Testis (tissue), 3 donors: ENCODE results near the gene KRTDAP. TPM values are rescaled to one million over a fixed set of nuclear protein-coding genes. Genes with fewer than 3 reads are reported as not detected.

Experiments
- DNase-seq: peaks from one replicate; pipeline ENCODE4 v3.0.0-alpha.2; 2019
- H3K27ac ChIP-seq, 2 donors: fragments of 200-600 bp; sonication (generic); one replicate each; pipeline ENCODE4 v1.5.1; 2019
- H3K27me3 ChIP-seq: fragments of 200-600 bp; sonication (generic); one replicate; pipeline ENCODE4 v1.5.1; 2019
- H3K36me3 ChIP-seq: fragments of 200-600 bp; sonication (generic); one replicate; pipeline ENCODE4 v1.5.1; 2017; ENCODE audit warnings: low read depth; ENCODE audit errors: missing control alignments
- H3K4me1 ChIP-seq: fragments of 200-600 bp; sonication (generic); one replicate; pipeline ENCODE4 v1.5.1; 2019
- H3K4me3 ChIP-seq, 2 donors: fragments of 200-600 bp; sonication (generic); one replicate each; pipeline ENCODE4 v1.5.1; 2017 to 2019
- H3K9me3 ChIP-seq: fragments of 200-600 bp; sonication (generic); one replicate; pipeline ENCODE4 v1.5.1; 2017
- CTCF ChIP-seq, 3 experiments: fragments of 450-650 bp in 2 of 3; fragments of 200-600 bp in 1 of 3; sonication (generic) in 1 of 3; IDR thresholded peaks; one replicate each; pipeline ENCODE4 v1.5.1; 2016 to 2019; ENCODE audit warnings: antibody characterized with exemption in 3 of 3, mild to moderate bottlenecking in 2 of 3, moderate library complexity in 1 of 3
- POLR2A ChIP-seq: fragments of 450-650 bp; IDR thresholded peaks from one replicate; pipeline ENCODE4 v1.6.1; 2017; ENCODE audit warnings: antibody characterized with exemption, mild to moderate bottlenecking, moderate library complexity
- WGBS, 2 donors: methylation state at CpG; one replicate each; pipeline ENCODE4 v1.1.5; 2018; 5-methylcytosine and 5-hydroxymethylcytosine counted together
- intact Hi-C: fragments of 100-400 bp; cut with DNase I; formaldehyde crosslinking; loops from one replicate; pipeline ENCODE4 v1.15.1; 2023; ENCODE audit warnings: low total_unique reads
- polyA plus RNA-seq: library from polyadenylated mRNA; stranded (reverse); fragments of 350-450 nt; fragmentation: Illumina TruSeq; extraction: RNeasy Lipid Tissue Mini Kit (QIAGEN cat#74804); gene quantifications from one replicate; pipeline ENCODE4 v1.2.3, GENCODE V29; 2014; ENCODE audit warnings: low read depth, low replicate concordance; ENCODE audit not compliant: insufficient read depth
- total RNA-seq, 2 donors: library from RNA; depleted of rRNA; stranded (reverse); fragments of >200 nt; gene quantifications; one replicate each; pipeline ENCODE4 v1.2.3, GENCODE V29; 2016

KRTDAP gene
- total and polyA plus RNA-seq, 3 donors from 2014 or later, result 2.7 to 14.5 (median 5.6) TPM

DNA sequence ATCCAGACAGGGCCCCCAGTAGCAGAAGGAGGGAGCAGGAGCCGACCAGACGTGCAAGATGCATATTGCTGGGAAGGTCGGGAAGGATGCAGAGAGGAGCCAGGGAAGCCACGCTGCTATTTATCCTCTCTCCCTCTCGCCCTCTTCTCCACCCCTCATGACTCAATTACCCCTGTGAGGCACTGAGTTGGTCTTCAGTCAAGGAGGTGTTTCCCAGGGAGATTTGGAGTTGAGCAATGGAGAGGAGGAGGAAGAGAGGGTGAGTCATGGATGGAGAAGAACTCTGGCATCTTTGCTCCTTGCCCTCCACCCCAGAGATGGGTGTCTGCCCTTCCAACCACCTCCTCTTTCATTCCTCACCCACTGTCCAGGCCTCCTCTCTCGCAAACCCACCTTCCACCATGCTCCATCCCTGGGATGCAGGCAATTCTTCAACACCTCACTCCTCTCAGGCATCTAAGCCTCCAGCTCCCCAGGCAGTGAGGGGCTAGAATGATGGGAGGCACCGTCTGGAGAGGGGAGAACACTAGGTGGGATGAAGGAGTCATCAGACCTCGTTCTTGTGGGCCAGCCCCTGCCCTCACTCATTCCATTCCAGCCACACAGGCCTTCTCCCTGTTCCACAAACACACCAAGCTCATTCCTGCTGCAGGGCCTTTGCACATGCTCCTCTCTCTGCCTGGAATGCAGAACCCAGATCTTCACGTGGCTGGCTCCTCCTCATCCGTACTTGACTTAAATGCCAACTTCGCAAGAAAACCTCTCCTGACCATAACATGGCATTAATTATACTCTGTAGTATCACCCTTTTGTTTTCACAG lies 38.2 kb upstream of the KRTDAP start, which contains the start of gene SBSN:
Gene SBSN (minus strand): TSS at position 94 of the 821 bp plus-strand sequence. CDS start 30 bp downstream, at position 64.
- Histone ChIP-seq H3K36me3 (no peaks in the 10 kb centered on the region), H3K4me1 (no peaks in the 10 kb centered on the region), H3K9me3 (no peaks in the 10 kb centered on the region), H3K27ac (no peak within 1 kb of the TSS), H3K4me3 (no peak within 1 kb of the TSS), H3K27me3 (no peaks in the 10 kb centered on the region)
- no peak for DNase-seq
- 81 to 87% methylated on average over 11 of the region's 11 CpGs for WGBS, 2 donors
- TF ChIP-seq CTCF (IDR thresholded peaks at IDR 0.05) (no peak), POLR2A (no peak)
- intact Hi-C loops, result no loop called here

DNA sequence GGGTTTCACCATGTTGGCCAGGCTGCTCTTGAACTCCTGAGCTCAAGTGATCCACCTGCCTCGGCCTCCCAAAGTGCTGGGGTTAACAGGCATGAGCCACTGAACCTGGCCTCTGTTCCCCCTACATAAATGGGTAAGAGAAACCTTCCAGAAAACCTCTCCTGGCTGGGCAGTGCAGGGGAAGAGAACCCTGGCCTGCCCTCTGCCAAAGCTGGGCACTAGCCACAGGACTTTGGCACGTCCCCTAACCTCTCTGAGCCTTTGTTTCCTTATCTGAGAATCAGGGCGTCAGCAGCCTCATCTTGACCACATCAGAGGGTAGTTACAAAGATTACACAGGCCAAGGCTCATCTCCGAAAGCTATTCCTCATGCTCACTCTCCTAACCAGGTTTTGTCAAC lies 35.6 kb upstream of the KRTDAP start:
- WGBS, 2 donors, result 80 to 88% methylated on average over 4 of the region's 4 CpGs
- Histone ChIP-seq H3K27me3 (no peaks in the 10 kb centered on the region), H3K9me3 (no peaks in the 10 kb centered on the region), H3K4me1 (no peaks in the 10 kb centered on the region), H3K27ac (no peak overlapping the region), H3K4me3 (no peak overlapping the region), H3K36me3 (no peaks in the 10 kb centered on the region)
- intact Hi-C loops, result no loop called here
- TF ChIP-seq POLR2A (no peak), CTCF (IDR thresholded peaks at IDR 0.05) (no peak)
- DNase-seq, result no peak

- Histone ChIP-seq H3K4me1 (no peaks in the 10 kb centered on the region), H3K9me3 (no peaks in the 10 kb centered on the region), H3K4me3 (no peak overlapping the region), H3K27me3 (no peaks in the 10 kb centered on the region), H3K36me3 (no peaks in the 10 kb centered on the region), H3K27ac (no peak overlapping the region)
- WGBS, 2 donors, result 35 to 42% methylated on average over 11 of the region's 11 CpGs
- intact Hi-C loops, result no loop called here
- no peak for TF ChIP-seq CTCF (IDR thresholded peaks at IDR 0.05)
- TF ChIP-seq POLR2A, result no peak
- no peak for DNase-seq
Observed at GRCh38 chr19:35524181-35524837, 34.0 kb upstream of the KRTDAP start.

DNA sequence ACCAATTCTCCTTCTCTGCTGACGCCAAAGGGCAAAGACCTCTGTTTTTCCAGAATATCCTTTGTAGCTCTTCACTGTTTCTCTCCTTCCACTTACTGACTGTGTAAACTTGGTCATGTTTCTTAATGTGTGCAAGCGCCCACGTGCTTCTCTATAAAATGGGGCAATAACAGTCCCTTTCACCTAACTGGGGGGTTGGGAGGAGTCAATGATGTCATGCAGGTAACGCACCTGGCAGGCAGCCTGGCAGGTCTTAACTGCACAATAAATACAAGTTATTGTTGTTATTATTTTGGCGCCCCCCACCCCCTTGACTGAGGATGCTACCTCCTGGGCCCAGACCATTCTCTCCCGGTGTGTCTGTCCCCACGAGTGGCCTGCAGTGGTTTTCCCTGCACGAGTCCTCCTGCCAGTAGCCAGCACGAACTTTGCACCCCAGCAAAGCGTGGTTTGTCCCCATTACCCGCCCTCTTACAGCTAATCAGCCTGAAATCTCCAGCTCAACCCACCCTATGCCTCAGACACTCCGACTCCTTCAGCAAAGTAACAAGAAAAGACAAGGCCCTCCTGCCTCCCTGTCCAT lies 32.6 kb upstream of the KRTDAP start:
- intact Hi-C loops, result no loop called here
- TF ChIP-seq CTCF (IDR thresholded peaks at IDR 0.05) (no peak), POLR2A (no peak)
- Histone ChIP-seq H3K36me3 (no peaks in the 10 kb centered on the region), H3K4me3 (no peak overlapping the region), H3K4me1 (no peaks in the 10 kb centered on the region), H3K9me3 (no peaks in the 10 kb centered on the region), H3K27ac (no peak overlapping the region), H3K27me3 (no peaks in the 10 kb centered on the region)
- DNase-seq, result no peak
- WGBS, 2 donors, result 86 to 87% methylated on average over 12 of the region's 12 CpGs
